ENCODE data around the gene CCDC157. TPM values are rescaled to one million over a fixed set of nuclear protein-coding genes. Genes with fewer than 3 reads are reported as not detected.

Gene CCDC157
- total and polyA plus RNA-seq, 10 of the 15 experiments (the other 5 are each of a cell fraction or from before 2014, with no cell fraction given), result 0.10 to 2.8 (median 1.2) TPM

DNA sequence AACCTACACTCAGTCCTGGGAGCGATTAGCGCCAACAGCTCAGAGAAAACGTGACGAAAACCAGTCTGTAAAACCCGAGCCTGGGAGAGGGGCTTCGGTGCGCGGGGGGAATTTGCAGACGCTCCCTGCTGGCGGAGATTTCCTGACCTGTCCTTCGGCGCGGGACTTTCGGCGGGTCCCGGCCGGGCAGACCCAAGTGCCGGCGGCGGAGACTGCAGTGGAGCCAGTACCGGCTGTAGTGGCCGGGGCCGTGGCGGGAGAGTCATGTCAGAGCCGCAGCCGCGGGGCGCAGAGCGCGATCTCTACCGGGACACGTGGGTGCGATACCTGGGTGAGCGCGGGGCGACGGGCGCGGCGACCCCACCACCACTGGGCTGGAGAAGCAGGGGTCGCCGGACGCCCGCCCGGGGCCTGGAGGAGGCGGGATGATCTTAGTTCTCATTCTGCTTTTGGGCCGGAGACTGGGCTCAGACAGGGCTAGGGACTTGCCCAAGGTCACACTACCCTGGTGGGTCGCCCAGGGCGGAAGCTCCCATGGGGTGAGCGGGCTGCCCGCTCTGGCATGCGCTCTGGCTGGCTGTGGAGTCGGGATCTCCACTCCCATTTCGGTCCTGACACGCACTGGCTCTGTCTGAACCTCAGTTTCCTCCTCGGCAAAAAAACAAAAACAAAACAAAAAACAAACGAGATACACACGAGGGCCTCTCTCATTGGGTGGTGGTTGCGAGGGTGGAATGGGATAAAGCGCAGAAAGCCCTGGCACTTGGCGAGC lies 69.0 kb downstream of the CCDC157 start, which contains the start of gene MTFP1:
TSS of gene MTFP1 (plus strand) at position 153 of the 772 bp plus-strand sequence. CDS start at position 265, 112 bp downstream.
- ChIA-PET RAD21 (ENCODE audit: unreplicated experiment) (interaction anchor here (2.9 to 7.3 kb wide), 4 partner anchors 19 to 137 kb away, joined by 13 to 137 read pairs (median 38); partner anchors contain the start of genes CASTOR1, RNF215, SEC14L2 and TBC1D10A), SMC1A (ENCODE audit: uncharacterized antibody, unreplicated experiment) (interaction anchor here (0.9 to 6.0 kb wide), 7 partner anchors 8 to 138 kb away, joined by 4 to 69 read pairs (median 8); no protein-coding TSS in a partner anchor), POLR2A (interaction anchor here (0.5 to 6.4 kb wide), 10 partner anchors 9 to 1334 kb away, joined by 3 to 60 read pairs (median 7); partner anchors contain the start of genes SEC14L2 and TBC1D10A), CTCF (interaction anchor here (0.7 to 7.5 kb wide), 19 partner anchors 8 to 318 kb away, joined by 3 to 172 read pairs (median 4); partner anchors contain the start of genes CASTOR1 and SEC14L2)
- WGBS (ENCODE audit: insufficient coverage, insufficient replicate concordance, low lambda C conversion rate, missing lambda C conversion rate), result 1% methylated on average over 53 of the region's 61 CpGs
- H3K36me3 ChIP-seq (ENCODE audit: control insufficient read depth in 2 of 2, insufficient read depth in 2 of 2, low read length in 1 of 2), result peaks cover 3 to 14% of the 10 kb centered on the region in 2 experiments; a peak in 2 of 4 replicates
- BruUV-seq (replicated peaks), result TSS peak; percentile 59
- peak within 1 kb of the TSS; percentile 67 for H2AFZ ChIP-seq (ENCODE audit: control insufficient read depth, low read depth, low read length)
- DNase-seq (ENCODE audit: low read depth, low spot score) (no peak), ATAC-seq (peak; percentile 37), FAIRE-seq (no peak)
- no peaks in the 10 kb centered on the region; the same call in 2 of the 3 replicates for H3K9me3 ChIP-seq (replicated peaks; ENCODE audit: control insufficient read depth, insufficient read depth, low read length)
- peak within 1 kb of the TSS; percentile 85 for H3K9ac ChIP-seq (ENCODE audit: control insufficient read depth, insufficient read depth, low read length)
- peak within 1 kb of the TSS; percentile 99 for H3K4me2 ChIP-seq (ENCODE audit: control insufficient read depth, insufficient read depth)
- in situ Hi-C loops (cut with MboI) (no loop called here), intact Hi-C loops (cut with micrococcal nuclease; ENCODE audit: unreplicated experiment) (loop anchor here (2.0 kb wide), 1 partner anchor 137 kb away; the partner anchor contains the start of gene CASTOR1)
- H3K27ac ChIP-seq (ENCODE audit: control insufficient read depth, insufficient read depth), result peak within 1 kb of the TSS; percentile 82
- H3K4me1 ChIP-seq (ENCODE audit: control insufficient read depth, insufficient read depth, low read length), result peaks cover 22% of the 10 kb centered on the region
- no peaks in the 10 kb centered on the region for H4K20me1 ChIP-seq (ENCODE audit: control insufficient read depth, insufficient read depth)
- peaks cover 45% of the 10 kb centered on the region for H3K79me2 ChIP-seq (ENCODE audit: control insufficient read depth, insufficient read depth, low read length)
- H3K4me3 ChIP-seq, result peak within 1 kb of the TSS; percentile 65
- no peaks in the 10 kb centered on the region for H3K27me3 ChIP-seq (replicated peaks in 1 of 2; ENCODE audit: control insufficient read depth in 2 of 2, insufficient read depth in 2 of 2, low read length in 1 of 2)
- TF ChIP-seq JUND (IDR thresholded peaks at IDR 0.05; ENCODE audit: low read depth, low read length) (no peak), CREB1 (IDR thresholded peaks at IDR 0.05; ENCODE audit: low read depth) (0 out of 2 replicates have a peak, but pooled peaks have one; percentile 16), IRF4 (IDR thresholded peaks at IDR 0.05; ENCODE audit: low read depth, low read length) (0 out of 2 replicates have a peak, but pooled peaks have one; percentile 9), SMARCA5 (IDR thresholded peaks at IDR 0.05) (no peak; the same call in 1 of the 2 replicates), GATAD2B (conservative IDR thresholded peaks at IDR 0.05; ENCODE audit: low read depth) (peak; percentile 81), FOXK2 (IDR thresholded peaks at IDR 0.05) (no peak), YY1 (IDR thresholded peaks at IDR 0.05; ENCODE audit: low read depth, low read length) (peak; percentile 44; the same call in 1 of the 2 replicates), TCF3 (IDR thresholded peaks at IDR 0.05; ENCODE audit: borderline replicate concordance, insufficient read depth, low read depth, low read length) (0 out of 2 replicates have a peak, but pooled peaks have one; percentile 13), NFYB (IDR thresholded peaks at IDR 0.05; ENCODE audit: insufficient read depth, low read depth, low read length) (no peak), MTA2 (IDR thresholded peaks at IDR 0.05; ENCODE audit: low read depth) (no peak), SMAD5 (IDR thresholded peaks at IDR 0.05; ENCODE audit: low read depth) (0 out of 2 replicates have a peak, but pooled peaks have one; percentile 35), IKZF1 (conservative IDR thresholded peaks at IDR 0.05) (0 out of 2 replicates have a peak, but pooled peaks have one; percentile 21), HDAC2 (IDR thresholded peaks at IDR 0.05) (no peak), TARDBP (IDR thresholded peaks at IDR 0.05; ENCODE audit: borderline replicate concordance) (no peak), RB1 (IDR thresholded peaks at IDR 0.05; ENCODE audit: borderline replicate concordance) (peak; percentile 78; the same call in 1 of the 2 replicates), ZNF384 (IDR thresholded peaks at IDR 0.05; ENCODE audit: borderline replicate concordance, low read depth, low read length) (no peak), SMAD1 (IDR thresholded peaks at IDR 0.05; ENCODE audit: low read depth, partially characterized antibody) (no peak)
- TF ChIP-seq, protein P1, sequence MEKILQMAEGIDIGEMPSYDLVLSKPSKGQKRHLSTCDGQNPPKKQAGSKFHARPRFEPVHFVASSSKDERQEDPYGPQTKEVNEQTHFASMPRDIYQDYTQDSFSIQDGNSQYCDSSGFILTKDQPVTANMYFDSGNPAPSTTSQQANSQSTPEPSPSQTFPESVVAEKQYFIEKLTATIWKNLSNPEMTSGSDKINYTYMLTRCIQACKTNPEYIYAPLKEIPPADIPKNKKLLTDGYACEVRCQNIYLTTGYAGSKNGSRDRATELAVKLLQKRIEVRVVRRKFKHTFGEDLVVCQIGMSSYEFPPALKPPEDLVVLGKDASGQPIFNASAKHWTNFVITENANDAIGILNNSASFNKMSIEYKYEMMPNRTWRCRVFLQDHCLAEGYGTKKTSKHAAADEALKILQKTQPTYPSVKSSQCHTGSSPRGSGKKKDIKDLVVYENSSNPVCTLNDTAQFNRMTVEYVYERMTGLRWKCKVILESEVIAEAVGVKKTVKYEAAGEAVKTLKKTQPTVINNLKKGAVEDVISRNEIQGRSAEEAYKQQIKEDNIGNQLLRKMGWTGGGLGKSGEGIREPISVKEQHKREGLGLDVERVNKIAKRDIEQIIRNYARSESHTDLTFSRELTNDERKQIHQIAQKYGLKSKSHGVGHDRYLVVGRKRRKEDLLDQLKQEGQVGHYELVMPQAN (conservative IDR thresholded peaks at IDR 0.05), result peak; percentile 95
- TF ChIP-seq, protein P2, sequence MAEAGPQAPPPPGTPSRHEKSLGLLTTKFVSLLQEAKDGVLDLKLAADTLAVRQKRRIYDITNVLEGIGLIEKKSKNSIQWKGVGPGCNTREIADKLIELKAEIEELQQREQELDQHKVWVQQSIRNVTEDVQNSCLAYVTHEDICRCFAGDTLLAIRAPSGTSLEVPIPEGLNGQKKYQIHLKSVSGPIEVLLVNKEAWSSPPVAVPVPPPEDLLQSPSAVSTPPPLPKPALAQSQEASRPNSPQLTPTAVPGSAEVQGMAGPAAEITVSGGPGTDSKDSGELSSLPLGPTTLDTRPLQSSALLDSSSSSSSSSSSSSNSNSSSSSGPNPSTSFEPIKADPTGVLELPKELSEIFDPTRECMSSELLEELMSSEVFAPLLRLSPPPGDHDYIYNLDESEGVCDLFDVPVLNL (IDR thresholded peaks at IDR 0.05; ENCODE audit: low read depth, low read length), result no peak
- TF ChIP-seq, protein P3, sequence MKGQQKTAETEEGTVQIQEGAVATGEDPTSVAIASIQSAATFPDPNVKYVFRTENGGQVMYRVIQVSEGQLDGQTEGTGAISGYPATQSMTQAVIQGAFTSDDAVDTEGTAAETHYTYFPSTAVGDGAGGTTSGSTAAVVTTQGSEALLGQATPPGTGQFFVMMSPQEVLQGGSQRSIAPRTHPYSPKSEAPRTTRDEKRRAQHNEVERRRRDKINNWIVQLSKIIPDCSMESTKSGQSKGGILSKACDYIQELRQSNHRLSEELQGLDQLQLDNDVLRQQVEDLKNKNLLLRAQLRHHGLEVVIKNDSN (IDR thresholded peaks at IDR 0.05; ENCODE audit: borderline replicate concordance, extremely low read length, insufficient read depth, low read depth, low read length), result peak; percentile 48
